Renal pelvis (tissue), 3 donors: ENCODE results near the gene ZNF638. TPM values are rescaled to one million over a fixed set of nuclear protein-coding genes. Genes with fewer than 3 reads are reported as not detected.

Experiments used
- polyA plus RNA-seq, 3 donors: library from polyadenylated mRNA; unstranded; fragments of 120-200 nt; gene quantifications; one replicate each; pipeline ENCODE4 v1.2.1, GENCODE V29; 2013; ENCODE audit not compliant: insufficient read length in 3 of 3

ZNF638 gene
- polyA plus RNA-seq, 3 donors: 186 to 247 (median 195) TPM

Other genes starting within 250 kb of the ZNF638 start
- 10 to 100 TPM; 21.8 to 25.9 (median 22.6) TPM for gene MCEE, start 201.6 kb upstream of the ZNF638 start, polyA plus RNA-seq
- 10 to 100 TPM; 42.1 to 46.3 (median 45.7) TPM for gene MPHOSPH10, start 201.1 kb upstream of the ZNF638 start, polyA plus RNA-seq
- 10 to 100 TPM; 18.7 to 24.3 (median 20.8) TPM for gene PAIP2B, start 104.7 kb upstream of the ZNF638 start, polyA plus RNA-seq
- gene DYSF, start 121.8 kb downstream of the ZNF638 start, polyA plus RNA-seq: 10 to 100 TPM; 15.3 to 21.3 (median 17.3) TPM